Raji (cell line): Measurements from ENCODE around the gene GMEB1.

Experiments used
- POLR2A ChIP-seq: IDR thresholded peaks from 2 replicates; pipeline ENCODE4 v1.6.1; 2011; ENCODE audit warnings: low read depth, low read length, control low read depth; ENCODE audit not compliant: insufficient read depth

GMEB1 gene

DNA sequence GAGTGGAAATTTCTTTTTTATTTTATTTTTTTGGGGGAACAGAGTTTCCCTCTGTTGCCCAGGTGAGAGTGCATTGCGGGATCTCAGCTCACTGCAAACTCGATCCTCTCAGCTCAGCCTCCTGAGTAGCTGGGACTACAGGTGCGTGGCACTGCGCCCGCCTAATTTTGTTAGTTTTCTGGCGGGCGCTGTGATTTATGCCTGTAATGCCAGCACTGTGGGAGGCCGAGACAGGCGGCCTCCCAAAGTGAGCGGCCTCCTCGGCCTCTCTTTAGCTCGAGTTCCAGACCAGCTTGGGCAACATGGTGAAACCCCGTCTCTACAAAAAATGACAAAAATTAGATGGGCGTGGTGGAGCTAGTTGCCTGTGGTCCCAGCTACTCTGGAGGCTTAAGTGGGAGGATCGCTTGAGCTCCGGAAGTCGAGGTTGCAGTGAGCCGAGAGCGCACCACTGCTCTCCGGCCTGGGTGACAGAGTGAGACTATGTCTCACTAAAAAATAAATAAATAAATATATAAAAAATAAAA is 2.7 kb downstream of the GMEB1 start:
- no peak for TF ChIP-seq POLR2A

- no peak for TF ChIP-seq POLR2A
Observed at GRCh38 chr1:28675924-28676257, 7.3 kb downstream of the GMEB1 start.

GRCh38 chr1:28680151-28680550 is 11.6 kb downstream of the GMEB1 start:
- TF ChIP-seq POLR2A: no peak

- no peak for TF ChIP-seq POLR2A
Observed at GRCh38 chr1:28682840-28683239, 14.3 kb downstream of the GMEB1 start.

GRCh38 chr1:28684937-28685336 is 16.4 kb downstream of the GMEB1 start:
- TF ChIP-seq POLR2A: no peak

GRCh38 chr1:28703629-28704028 is 35.0 kb downstream of the GMEB1 start:
- no peak for TF ChIP-seq POLR2A

GRCh38 chr1:28716336-28716735 is 47.8 kb downstream of the GMEB1 start:
- TF ChIP-seq POLR2A: no peak

- TF ChIP-seq POLR2A: no peak
Observed at GRCh38 chr1:28718166-28718565, 49.6 kb downstream of the GMEB1 start.

DNA sequence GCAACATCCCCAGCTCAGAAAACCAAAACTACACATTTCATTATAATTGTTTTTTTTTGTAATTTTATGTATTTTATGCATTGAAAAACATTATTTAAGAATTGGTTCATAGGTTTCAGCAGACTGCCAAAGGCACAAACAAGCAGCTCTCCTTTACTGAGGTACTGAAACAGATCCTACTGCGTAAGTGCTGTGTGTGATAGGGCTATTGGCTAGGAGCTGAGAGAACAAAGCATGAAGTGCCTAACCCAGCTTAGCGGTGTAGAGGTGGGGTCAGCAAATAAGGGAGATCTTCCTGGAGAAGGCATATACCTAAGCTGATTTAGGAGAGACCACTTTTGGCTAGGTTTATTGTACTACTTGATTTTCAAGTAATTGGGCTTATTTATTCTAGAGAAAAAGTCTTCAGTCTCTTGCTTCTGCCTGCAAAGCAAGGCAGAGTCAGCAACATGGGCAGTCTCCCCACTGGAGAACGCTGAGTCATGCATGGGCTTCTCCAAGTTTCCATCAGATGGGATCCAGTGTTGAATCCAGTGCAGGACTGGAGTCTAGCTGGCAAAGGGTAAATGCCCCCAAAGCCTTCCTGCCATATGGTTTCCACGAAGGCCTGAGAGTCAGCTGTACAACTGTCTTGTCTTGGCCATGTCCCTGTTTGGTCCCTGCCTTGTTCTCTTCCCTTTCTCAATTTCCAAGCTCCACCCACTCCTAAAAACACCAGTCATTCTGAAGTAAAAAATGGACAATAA is 50.2 kb downstream of the GMEB1 start:
- no peak for TF ChIP-seq POLR2A

DNA sequence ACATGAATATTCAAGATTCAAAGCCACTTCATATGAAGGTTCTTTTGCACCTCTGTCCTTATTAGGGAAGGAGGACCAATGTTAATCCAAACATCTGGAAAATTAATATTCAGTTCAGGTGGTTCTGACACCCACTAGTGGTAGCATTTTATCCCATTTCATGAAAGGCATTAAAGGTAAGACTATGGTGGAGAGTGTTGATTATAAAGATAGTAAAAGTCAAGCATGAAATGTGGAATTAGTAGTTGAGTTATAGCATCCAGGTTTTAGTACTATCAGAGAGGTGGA is 50.7 kb downstream of the GMEB1 start:
- no peak for TF ChIP-seq POLR2A

DNA sequence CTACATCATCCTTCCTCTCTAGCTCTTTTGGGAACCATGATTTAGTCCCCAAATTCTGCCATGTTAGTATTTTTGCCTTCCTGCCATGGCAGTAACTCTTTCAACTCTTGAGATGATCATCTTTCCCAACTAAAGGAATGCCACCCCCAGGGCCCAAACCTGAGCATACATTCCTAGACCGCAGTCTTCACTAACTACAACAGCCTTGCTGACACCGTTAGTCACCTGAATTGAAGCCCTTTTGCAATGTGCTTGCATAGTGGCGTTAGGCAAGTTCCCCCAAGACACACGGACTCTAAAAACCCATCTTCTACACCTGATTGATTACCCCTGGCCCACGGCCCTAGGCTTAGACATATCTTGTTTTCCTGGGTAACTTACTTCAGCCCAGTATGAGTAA is 51.8 kb downstream of the GMEB1 start:
- TF ChIP-seq POLR2A: no peak

- TF ChIP-seq POLR2A: no peak
Observed at GRCh38 chr1:28735961-28736449, 67.4 kb downstream of the GMEB1 start.

GRCh38 chr1:28736450-28737306 is 68.1 kb downstream of the GMEB1 start, which contains the start of gene YTHDF2:
TSS of gene YTHDF2 (plus strand) at chr1:28736940. CDS start at chr1:28737121, 181 bp downstream.
- TF ChIP-seq POLR2A: peak; percentile 78

DNA sequence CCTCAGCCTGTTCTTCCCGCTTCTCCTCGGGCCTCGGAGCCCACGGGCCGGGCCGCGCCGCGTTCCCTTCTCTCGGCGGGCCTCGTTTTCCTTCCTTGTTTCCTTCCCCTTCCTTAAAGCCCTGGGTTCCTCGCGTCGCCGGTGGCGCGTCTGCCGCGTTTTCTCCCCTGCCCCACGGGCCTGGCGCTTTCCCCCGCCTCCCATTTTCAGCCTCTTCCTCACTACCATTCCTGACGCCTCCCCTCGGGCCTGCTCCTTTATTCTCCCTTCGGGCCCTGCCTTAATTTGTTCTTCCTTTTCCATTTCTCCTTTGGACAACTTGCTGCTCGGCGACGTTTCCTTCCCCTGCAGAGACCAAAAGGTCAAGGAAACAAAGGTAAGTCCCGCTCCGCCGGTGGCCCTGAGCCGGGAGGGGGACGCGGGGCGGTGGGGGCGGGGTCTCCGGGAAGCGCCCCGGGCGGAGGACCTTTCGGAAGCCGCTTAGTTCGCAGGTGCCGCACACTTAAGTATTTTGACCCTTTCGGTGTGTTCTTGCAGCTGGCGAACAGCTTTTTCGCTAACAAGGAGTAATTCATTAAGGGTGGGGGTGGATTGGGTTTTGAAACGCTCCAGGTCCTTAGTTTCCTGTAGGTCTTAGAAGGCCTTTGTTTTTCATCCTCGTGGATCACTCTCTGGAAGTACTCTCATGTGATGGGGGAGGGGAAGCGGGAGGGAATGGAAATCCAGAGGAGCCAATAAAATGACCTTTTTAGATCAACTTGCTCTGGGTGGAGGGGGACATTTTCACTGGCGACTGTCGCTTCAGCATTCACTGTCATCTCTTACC is 68.9 kb downstream of the GMEB1 start:
- TF ChIP-seq POLR2A: no peak

GRCh38 chr1:28740118-28740517 is 71.5 kb downstream of the GMEB1 start:
- no peak for TF ChIP-seq POLR2A
